Omental fat pad (tissue), 4 donors: ENCODE data around the gene PDSS1. TPM values are rescaled to one million over a fixed set of nuclear protein-coding genes. Genes with fewer than 3 reads are reported as not detected.

ENCODE experiments used
- ATAC-seq: fragments of 150-250 bp; one replicate; pipeline ENCODE4 v1.9.1; 2016; ENCODE audit warnings: mild to moderate bottlenecking, moderate library complexity; ENCODE audit not compliant: low FRiP score
- DNase-seq: peaks from one replicate; pipeline ENCODE4 v3.0.0-alpha.2; 2019; ENCODE audit warnings: low spot score
- CTCF ChIP-seq, 3 donors: fragments of 450-650 bp; IDR thresholded peaks; one replicate each; pipeline ENCODE4 v1.5.1; 2016 to 2017; ENCODE audit warnings: antibody characterized with exemption in 3 of 3, mild to moderate bottlenecking in 3 of 3, moderate library complexity in 2 of 3
- total RNA-seq, 4 donors: library from RNA; depleted of rRNA; stranded (reverse); fragments of >200 nt; gene quantifications; one replicate each; pipeline ENCODE4 v1.1.0, GENCODE V29; 2016

PDSS1 gene
- total RNA-seq, 4 donors from 2014 or later: 4.5 to 14.8 (median 5.0) TPM

DNA sequence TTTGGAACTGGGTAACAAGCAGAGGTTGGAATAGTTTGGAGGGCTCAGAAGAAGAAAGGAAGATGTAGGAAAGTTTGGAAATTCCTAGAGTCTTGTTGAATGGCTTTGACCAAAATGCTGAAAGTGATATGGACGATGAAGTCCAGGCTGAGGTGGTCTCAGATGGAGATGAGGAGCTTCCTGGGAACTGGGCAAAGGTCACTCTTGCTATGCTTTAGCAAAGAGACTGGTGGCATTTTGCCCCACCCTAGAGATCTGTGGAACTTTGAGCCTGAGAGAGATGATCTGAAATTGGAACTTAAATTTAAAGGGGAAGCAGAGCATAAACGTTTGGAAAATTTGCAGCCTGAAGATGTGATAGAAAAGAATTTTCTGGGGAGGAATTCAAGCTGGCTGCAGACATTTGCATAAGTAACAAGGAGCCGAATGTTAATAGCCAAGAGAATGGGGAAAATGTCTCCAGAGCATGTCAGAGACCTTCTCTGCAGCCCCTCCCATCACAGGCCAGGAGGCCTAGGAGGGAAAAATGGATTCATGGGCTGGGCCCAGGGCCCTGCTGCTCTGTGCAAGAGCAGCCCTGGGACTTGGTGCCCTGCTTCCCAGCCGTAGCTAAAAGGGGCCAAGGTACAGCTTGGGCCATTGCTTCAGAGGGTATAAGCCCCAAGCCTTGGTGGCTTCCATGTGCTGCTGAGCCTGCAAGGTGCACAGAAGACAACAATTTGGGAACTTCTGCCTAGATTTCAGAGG is 3.6 kb downstream of the PDSS1 start:
- TF ChIP-seq CTCF (IDR thresholded peaks at IDR 0.05): no peak
- DNase-seq (no peak), ATAC-seq (no peak)

DNA sequence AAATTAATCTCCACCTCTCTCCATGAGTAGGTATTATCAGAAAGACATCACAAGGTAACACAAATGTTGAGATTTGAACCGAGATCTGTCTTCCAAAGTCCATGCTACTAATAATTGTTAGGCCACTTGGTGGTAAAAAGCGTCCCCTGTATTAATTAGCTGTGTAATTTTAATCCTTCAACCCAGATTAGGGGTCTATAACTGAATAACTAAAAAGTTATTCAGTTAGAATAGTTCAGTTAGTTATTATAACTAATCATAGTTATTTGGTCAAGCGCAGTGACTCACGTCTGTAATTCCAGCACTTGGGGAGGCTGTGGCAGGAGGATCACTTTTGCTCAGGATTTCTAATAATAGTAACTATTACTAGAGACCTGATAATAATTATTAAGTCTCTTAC is 5.6 kb downstream of the PDSS1 start:
- ATAC-seq (no peak), DNase-seq (no peak)
- no peak for TF ChIP-seq CTCF (IDR thresholded peaks at IDR 0.05)

GRCh38 chr10:26703974-26704373 is 6.5 kb downstream of the PDSS1 start:
- no peak for ATAC-seq
- DNase-seq: no peak
- no peak for TF ChIP-seq CTCF (IDR thresholded peaks at IDR 0.05)

DNA sequence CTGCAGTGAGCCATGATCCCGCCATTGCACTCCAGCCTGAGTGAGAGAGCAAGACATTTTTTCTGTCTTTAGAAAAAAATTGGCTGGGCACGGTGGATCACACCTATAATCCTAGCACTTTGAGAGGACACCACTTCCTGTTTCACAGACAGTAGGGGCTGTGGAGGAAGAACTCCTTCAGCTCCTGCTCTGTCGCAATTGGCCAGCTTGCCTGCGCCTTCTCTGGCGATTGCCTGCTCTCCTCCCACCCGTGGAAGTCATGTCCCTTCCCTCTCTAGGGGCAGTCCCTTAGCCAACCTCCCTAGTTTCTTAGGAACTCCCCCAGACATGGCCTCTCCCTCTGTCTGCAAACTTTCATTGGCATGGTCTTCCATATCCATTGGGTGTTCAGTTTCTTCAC is 8.7 kb downstream of the PDSS1 start:
- no peak for DNase-seq
- ATAC-seq: no peak
- no peak for TF ChIP-seq CTCF (IDR thresholded peaks at IDR 0.05)

DNA sequence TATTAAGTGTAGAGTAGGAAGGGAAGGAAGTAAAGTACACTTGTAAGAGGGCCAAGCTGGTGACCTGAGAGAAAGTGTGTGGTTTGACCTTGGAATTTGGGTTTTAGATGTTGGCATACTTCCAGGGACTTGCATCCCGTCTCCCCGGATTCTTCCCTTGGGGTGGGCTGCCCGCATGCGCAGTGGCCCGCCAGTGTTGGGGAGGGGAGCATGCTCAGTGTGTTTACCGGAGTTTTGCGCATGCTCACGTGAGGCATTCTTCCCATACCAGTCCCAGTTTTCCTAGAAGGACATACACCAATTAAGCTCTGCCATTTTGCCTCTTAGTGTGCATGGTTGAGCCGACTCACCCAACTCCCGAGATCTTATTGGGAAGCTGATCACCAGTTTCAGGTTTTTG is 9.4 kb downstream of the PDSS1 start:
- DNase-seq (no peak), ATAC-seq (no peak)
- TF ChIP-seq CTCF (IDR thresholded peaks at IDR 0.05): no peak

- ATAC-seq (no peak), DNase-seq (no peak)
- no peak for TF ChIP-seq CTCF (IDR thresholded peaks at IDR 0.05)
These were observed 13.8 kb downstream of the PDSS1 start for GRCh38 chr10:26711324-26711723.

- ATAC-seq (no peak), DNase-seq (no peak)
- TF ChIP-seq CTCF (IDR thresholded peaks at IDR 0.05): no peak
These were observed 17.1 kb downstream of the PDSS1 start for GRCh38 chr10:26714415-26715136.
